ENCODE results near the gene CNDP2.
"Not testable (repeated sequence)": the region's sequence is repeated elsewhere in the genome, so short reads cannot be mapped to it uniquely, and the experiment has no call there.

CNDP2 gene

GRCh38 chr18:74565164-74565563 is 69.0 kb downstream of the CNDP2 start:
- peaks cover 14% of the 10 kb centered on the region for H3K27me3 ChIP-seq (ENCODE audit: control insufficient read depth, insufficient read depth, low read length)

DNA sequence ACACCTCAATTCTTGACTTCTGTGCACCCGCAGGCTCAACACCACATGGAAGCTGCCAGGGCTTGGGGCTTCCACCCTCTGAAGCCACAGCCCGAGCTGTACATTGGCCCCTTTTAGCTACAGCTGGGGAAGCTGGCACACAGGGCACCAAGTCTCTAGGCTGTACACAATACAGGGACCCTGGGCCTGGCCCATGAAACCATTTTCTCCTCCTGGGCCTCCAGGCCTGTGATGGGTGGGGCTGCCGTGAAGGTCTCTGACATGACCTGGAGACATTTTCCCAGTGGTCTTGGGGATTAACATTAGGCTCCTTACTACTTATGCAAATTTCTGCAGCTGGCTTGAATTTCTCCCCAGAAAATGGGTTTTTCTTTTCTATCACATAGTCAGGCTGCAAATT is 69.8 kb downstream of the CNDP2 start:
- not testable (repeated sequence) for H3K9me3 ChIP-seq (replicated peaks; ENCODE audit: low read length); H3K36me3 ChIP-seq (ENCODE audit: insufficient read depth, low read length); H3K4me2 ChIP-seq (ENCODE audit: low read length); H3K9ac ChIP-seq (ENCODE audit: low read depth, low read length); H3K4me3 ChIP-seq (ENCODE audit: low read length); H3K4me1 ChIP-seq (ENCODE audit: control insufficient read depth, insufficient read depth, low read length)
- H3K27me3 ChIP-seq (ENCODE audit: control insufficient read depth, insufficient read depth, low read length), result peaks cover 14% of the 10 kb centered on the region

More at GRCh38 chr18:74565164-74565563, 69.0 kb downstream of the CNDP2 start:
- H3K4me2 ChIP-seq (ENCODE audit: low read length); H3K4me1 ChIP-seq (ENCODE audit: control insufficient read depth, insufficient read depth, low read length); H3K4me3 ChIP-seq (ENCODE audit: low read length); H3K9ac ChIP-seq (ENCODE audit: low read depth, low read length); H3K36me3 ChIP-seq (ENCODE audit: insufficient read depth, low read length); H3K9me3 ChIP-seq (replicated peaks; ENCODE audit: low read length): not testable (repeated sequence)

- H3K4me3 ChIP-seq (ENCODE audit: low read length), result no peak overlapping the region
- H3K36me3 ChIP-seq (ENCODE audit: insufficient read depth, low read length), result no peaks in the 10 kb centered on the region
- H3K9ac ChIP-seq (ENCODE audit: low read depth, low read length), result no peak overlapping the region
- no peak overlapping the region for H3K4me2 ChIP-seq (ENCODE audit: low read length)
- H3K4me1 ChIP-seq (ENCODE audit: control insufficient read depth, insufficient read depth, low read length), result no peaks in the 10 kb centered on the region
- H3K9me3 ChIP-seq (replicated peaks; ENCODE audit: low read length), result no peaks in the 10 kb centered on the region
- peaks cover 9% of the 10 kb centered on the region for H3K27me3 ChIP-seq (ENCODE audit: control insufficient read depth, insufficient read depth, low read length)
These were observed 71.7 kb downstream of the CNDP2 start for GRCh38 chr18:74567822-74568221.

- no peaks in the 10 kb centered on the region for H3K4me1 ChIP-seq (ENCODE audit: control insufficient read depth, insufficient read depth, low read length)
- H3K4me3 ChIP-seq (ENCODE audit: low read length), result no peak overlapping the region
- H3K9me3 ChIP-seq (replicated peaks; ENCODE audit: low read length), result no peaks in the 10 kb centered on the region
- no peak overlapping the region for H3K9ac ChIP-seq (ENCODE audit: low read depth, low read length)
- H3K36me3 ChIP-seq (ENCODE audit: insufficient read depth, low read length), result no peaks in the 10 kb centered on the region
- no peaks in the 10 kb centered on the region for H3K27me3 ChIP-seq (ENCODE audit: control insufficient read depth, insufficient read depth, low read length)
- no peak overlapping the region for H3K4me2 ChIP-seq (ENCODE audit: low read length)
These were observed 73.2 kb downstream of the CNDP2 start for GRCh38 chr18:74569401-74569800.

DNA sequence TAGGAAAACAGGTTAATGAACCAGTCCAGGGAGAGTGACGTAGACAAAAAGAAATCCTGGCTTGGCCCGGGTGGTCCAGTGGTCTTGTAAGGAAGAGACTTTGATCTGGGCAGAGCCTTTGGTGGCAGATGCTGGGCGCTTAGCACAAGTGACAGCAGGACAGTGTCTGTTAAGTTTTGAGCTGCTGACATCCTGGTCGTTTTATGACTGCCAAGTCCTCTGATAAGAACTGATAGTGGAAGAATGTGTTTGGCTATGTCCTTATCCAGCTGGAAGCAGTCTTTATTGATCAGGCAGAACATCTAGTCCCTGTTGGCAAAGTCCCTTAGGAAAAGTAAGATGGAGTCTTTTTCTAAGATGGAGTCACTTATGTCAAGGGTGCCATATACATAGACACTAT is 74.1 kb downstream of the CNDP2 start:
- H3K27me3 ChIP-seq (ENCODE audit: control insufficient read depth, insufficient read depth, low read length), result peaks cover 1% of the 10 kb centered on the region
- H3K9ac ChIP-seq (ENCODE audit: low read depth, low read length), result no peak overlapping the region
- no peaks in the 10 kb centered on the region for H3K4me1 ChIP-seq (ENCODE audit: control insufficient read depth, insufficient read depth, low read length)
- no peaks in the 10 kb centered on the region for H3K9me3 ChIP-seq (replicated peaks; ENCODE audit: low read length)
- H3K36me3 ChIP-seq (ENCODE audit: insufficient read depth, low read length), result no peaks in the 10 kb centered on the region
- H3K4me3 ChIP-seq (ENCODE audit: low read length), result no peak overlapping the region
- no peak overlapping the region for H3K4me2 ChIP-seq (ENCODE audit: low read length)

DNA sequence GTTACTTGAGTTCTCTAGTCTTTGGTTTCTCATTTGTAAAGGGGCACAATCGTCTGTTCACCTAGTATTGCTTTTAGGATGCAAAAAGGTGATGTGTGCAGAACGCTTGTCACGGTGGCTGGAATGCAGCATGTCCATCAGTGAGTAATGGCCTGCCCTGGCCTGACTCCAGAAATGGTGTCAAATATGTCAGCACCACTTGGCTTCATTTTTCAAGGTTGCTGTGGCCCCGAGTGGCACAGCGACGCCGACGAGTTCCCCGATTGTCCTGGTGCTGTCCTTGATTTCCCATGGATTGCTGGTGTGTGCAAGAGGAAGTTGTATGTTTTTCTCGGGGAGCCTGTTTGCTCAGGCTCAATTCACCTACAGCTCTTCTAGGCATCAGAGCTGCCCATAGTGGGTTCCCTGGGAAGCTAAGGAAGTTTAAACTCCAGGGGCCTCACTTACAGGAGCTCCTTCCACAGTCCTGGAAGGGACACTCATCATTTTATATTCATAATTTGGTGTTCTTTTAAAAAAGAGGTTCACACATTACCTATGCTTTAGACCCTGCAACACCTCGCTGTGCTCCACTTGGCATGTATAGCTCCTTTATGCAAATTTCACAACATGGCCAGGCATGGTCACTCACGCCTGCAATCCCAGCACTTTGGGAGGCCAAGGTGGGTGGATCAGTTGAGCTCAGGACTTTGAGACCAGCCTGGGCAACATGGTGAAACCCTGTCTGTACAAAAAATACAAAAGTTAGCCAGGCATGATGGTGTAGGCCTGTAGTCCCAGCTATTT is 75.9 kb downstream of the CNDP2 start:
- Histone ChIP-seq H3K9ac (ENCODE audit: low read depth, low read length) (no peak overlapping the region), H3K27me3 (ENCODE audit: control insufficient read depth, insufficient read depth, low read length) (peaks cover 8% of the 10 kb centered on the region), H3K4me1 (ENCODE audit: control insufficient read depth, insufficient read depth, low read length) (no peaks in the 10 kb centered on the region), H3K4me2 (ENCODE audit: low read length) (no peak overlapping the region), H3K9me3 (replicated peaks; ENCODE audit: low read length) (no peaks in the 10 kb centered on the region), H3K36me3 (ENCODE audit: insufficient read depth, low read length) (no peaks in the 10 kb centered on the region), H3K4me3 (ENCODE audit: low read length) (no peak overlapping the region)

GRCh38 chr18:74573053-74573452 is 76.9 kb downstream of the CNDP2 start:
- no peaks in the 10 kb centered on the region for H3K4me1 ChIP-seq (ENCODE audit: control insufficient read depth, insufficient read depth, low read length)
- no peaks in the 10 kb centered on the region for H3K36me3 ChIP-seq (ENCODE audit: insufficient read depth, low read length)
- H3K4me2 ChIP-seq (ENCODE audit: low read length), result no peak overlapping the region
- H3K4me3 ChIP-seq (ENCODE audit: low read length), result no peak overlapping the region
- no peak overlapping the region for H3K9ac ChIP-seq (ENCODE audit: low read depth, low read length)
- peaks cover 17% of the 10 kb centered on the region for H3K27me3 ChIP-seq (ENCODE audit: control insufficient read depth, insufficient read depth, low read length)
- no peaks in the 10 kb centered on the region for H3K9me3 ChIP-seq (replicated peaks; ENCODE audit: low read length)

All from skeletal muscle satellite cell (primary cell).